Measurements from ENCODE around the gene SNAI3. TPM values are rescaled to one million over a fixed set of nuclear protein-coding genes. Genes with fewer than 3 reads are reported as not detected.

SNAI3 gene
- total and polyA plus RNA-seq, 2 experiments from 2014 or later, result 2.9 to 3.7 TPM

- Histone ChIP-seq H3K4me1 (ENCODE audit: low read depth) (peaks cover 13% of the 10 kb centered on the region), H3K27me3 (peaks cover 10% of the 10 kb centered on the region), H3K9me3 (ENCODE audit: low read depth) (no peaks in the 10 kb centered on the region), H3K36me3 (no peaks in the 10 kb centered on the region), H3K4me3 (no peak overlapping the region), H3K27ac (no peak overlapping the region)
- no peak for DNase-seq (ENCODE audit: low read depth in 1 of 2, low spot score in 1 of 2)
- TF ChIP-seq CTCF (IDR thresholded peaks at IDR 0.05; ENCODE audit: low read depth, low read length), result no peak
These were observed 1.6 kb downstream of the SNAI3 start for GRCh38 chr16:88684569-88685155.

- H3K27ac ChIP-seq, result no peak overlapping the region
- H3K36me3 ChIP-seq, result no peaks in the 10 kb centered on the region
- no peaks in the 10 kb centered on the region for H3K9me3 ChIP-seq (ENCODE audit: low read depth)
- no peak for TF ChIP-seq CTCF (IDR thresholded peaks at IDR 0.05; ENCODE audit: low read depth, low read length)
- H3K4me1 ChIP-seq (ENCODE audit: low read depth), result no peaks in the 10 kb centered on the region
- DNase-seq (ENCODE audit: low read depth in 1 of 2, low spot score in 1 of 2), result peak in 1 of 2 donors; percentile 16
- H3K4me3 ChIP-seq, result no peak overlapping the region
- peaks cover 10% of the 10 kb centered on the region for H3K27me3 ChIP-seq
These were observed 4.4 kb downstream of the SNAI3 start for GRCh38 chr16:88681709-88682451.

GRCh38 chr16:88681084-88681680 lies 5.1 kb downstream of the SNAI3 start:
- Histone ChIP-seq H3K27me3 (peaks cover 10% of the 10 kb centered on the region), H3K27ac (no peak overlapping the region), H3K9me3 (ENCODE audit: low read depth) (no peaks in the 10 kb centered on the region), H3K4me3 (no peak overlapping the region), H3K36me3 (no peaks in the 10 kb centered on the region), H3K4me1 (ENCODE audit: low read depth) (no peaks in the 10 kb centered on the region)
- DNase-seq (ENCODE audit: low read depth in 1 of 2, low spot score in 1 of 2), result no peak
- peak; percentile 19 for TF ChIP-seq CTCF (IDR thresholded peaks at IDR 0.05; ENCODE audit: low read depth, low read length)

- no peak overlapping the region for H3K27ac ChIP-seq
These were observed 5.7 kb downstream of the SNAI3 start for GRCh38 chr16:88680554-88681083.

More at GRCh38 chr16:88680554-88681083, 5.7 kb downstream of the SNAI3 start:
- TF ChIP-seq CTCF (IDR thresholded peaks at IDR 0.05; ENCODE audit: low read depth, low read length), result no peak
- DNase-seq (ENCODE audit: low read depth in 1 of 2, low spot score in 1 of 2), result no peak
- Histone ChIP-seq H3K27me3 (peaks cover 7% of the 10 kb centered on the region), H3K9me3 (ENCODE audit: low read depth) (no peaks in the 10 kb centered on the region), H3K4me1 (ENCODE audit: low read depth) (no peaks in the 10 kb centered on the region), H3K36me3 (no peaks in the 10 kb centered on the region), H3K4me3 (no peak overlapping the region)

All from cardiac muscle cell (in vitro differentiated cells and primary cell).